GM23338 (cell line): ENCODE measurements around the gene TBPL1. TPM values are rescaled to one million over a fixed set of nuclear protein-coding genes. Genes with fewer than 3 reads are reported as not detected.

Source experiments
- ATAC-seq: fragments of 200-7000 bp; cut with Tn5 transposase; 3 replicates; pipeline ENCODE4 v1.9.1; 2020
- DNase-seq: peaks from one replicate; pipeline ENCODE4 v3.0.0-alpha.2; 2015; ENCODE audit warnings: low spot score
- H2AFZ ChIP-seq: fragments of 200-600 bp; sonication (generic); 2 replicates; pipeline ENCODE4 v1.8.0; 2016; ENCODE audit warnings: antibody characterized with exemption, mild to moderate bottlenecking, moderate library complexity
- H3F3A ChIP-seq: fragments of 200-600 bp; sonication (generic); replicated peaks from 2 replicates; pipeline ENCODE4 v1.8.0; 2017; ENCODE audit warnings: antibody characterized with exemption, mixed run types, low read depth
- H3K27ac ChIP-seq: fragments of 200-600 bp; sonication (generic); 2 replicates; pipeline ENCODE4 v1.6.1; 2016; ENCODE audit warnings: low read depth
- H3K27me3 ChIP-seq: fragments of 200-600 bp; sonication (generic); 2 replicates; pipeline ENCODE4 v1.8.0; 2016; ENCODE audit warnings: mild to moderate bottlenecking, mixed run types, moderate library complexity; ENCODE audit not compliant: insufficient read depth
- H3K36me3 ChIP-seq: fragments of 200-600 bp; sonication (generic); 2 replicates; pipeline ENCODE4 v1.8.0; 2016; ENCODE audit warnings: mild to moderate bottlenecking; ENCODE audit not compliant: insufficient read depth
- H3K4me1 ChIP-seq: fragments of 200-600 bp; sonication (generic); 2 replicates; pipeline ENCODE4 v1.8.0; 2016; ENCODE audit warnings: mild to moderate bottlenecking, moderate library complexity; ENCODE audit not compliant: insufficient read depth
- H3K4me2 ChIP-seq: fragments of 200-600 bp; sonication (generic); 2 replicates; pipeline ENCODE4 v1.7.1; 2017; ENCODE audit warnings: mixed run types
- H3K4me3 ChIP-seq: fragments of 200-600 bp; sonication (generic); 2 replicates; pipeline ENCODE4 v1.6.1; 2016; ENCODE audit warnings: mixed run types
- H3K79me2 ChIP-seq: fragments of 200-600 bp; sonication (generic); replicated peaks from 2 replicates; pipeline ENCODE4 v1.8.0; 2017; ENCODE audit warnings: mild to moderate bottlenecking; ENCODE audit not compliant: insufficient read depth
- H3K9me2 ChIP-seq: fragments of 200-600 bp; sonication (generic); 2 replicates; pipeline ENCODE4 v1.8.0; 2017; ENCODE audit not compliant: insufficient read depth
- H4K20me1 ChIP-seq: fragments of 200-600 bp; sonication (generic); replicated peaks from 2 replicates; pipeline ENCODE4 v1.8.0; 2017; ENCODE audit warnings: mild to moderate bottlenecking; ENCODE audit not compliant: insufficient read depth
- H3K27ac Mint-ChIP-seq: 2 replicates; pipeline ENCODE4 v1.8.0; 2020; ENCODE audit warnings: inconsistent platforms, mild to moderate bottlenecking, moderate library complexity, mixed read lengths
- H3K27me3 Mint-ChIP-seq: 3 replicates; pipeline ENCODE4 v1.8.0; 2022; ENCODE audit warnings: low read depth, mild to moderate bottlenecking, moderate library complexity, mixed read lengths, inconsistent platforms; ENCODE audit not compliant: insufficient read depth, poor library complexity
- H3K36me3 Mint-ChIP-seq: 3 replicates; pipeline ENCODE4 v1.8.0; 2021; ENCODE audit warnings: low read depth, mild to moderate bottlenecking, inconsistent platforms, moderate library complexity, mixed read lengths
- H3K4me1 Mint-ChIP-seq: 3 replicates; pipeline ENCODE4 v1.8.0; 2020; ENCODE audit warnings: mild to moderate bottlenecking, inconsistent platforms, mixed read lengths
- H3K4me3 Mint-ChIP-seq: 3 replicates; pipeline ENCODE4 v1.8.0; 2021; ENCODE audit warnings: moderate library complexity, mild to moderate bottlenecking, inconsistent platforms, mixed read lengths
- H3K9me3 Mint-ChIP-seq: 3 replicates; pipeline ENCODE4 v1.8.0; 2020; ENCODE audit warnings: moderate library complexity, mild to moderate bottlenecking, inconsistent platforms, mixed read lengths
- EZH2 ChIP-seq: fragments of 200-600 bp; sonication (generic); IDR thresholded peaks from one replicate; pipeline ENCODE4 v1.8.0; 2017; ENCODE audit warnings: antibody characterized with exemption, mild to moderate bottlenecking, low read depth; ENCODE audit not compliant: unreplicated experiment
- NANOG ChIP-seq: IDR thresholded peaks from 2 replicates; pipeline ENCODE4 v1.6.1; 2016; ENCODE audit warnings: antibody characterized with exemption, borderline replicate concordance
- POLR2AphosphoS5 ChIP-seq: IDR thresholded peaks from 2 replicates; pipeline ENCODE4 v1.6.1; 2016; ENCODE audit warnings: antibody characterized with exemption, low read depth
- polyA plus RNA-seq: library from polyadenylated mRNA; unstranded; fragments of >200 nt; fragmentation: Nextera tagmentation; extraction: Ambion mirVana; gene quantifications from 2 replicates; pipeline ENCODE4 v1.2.1, GENCODE V29; 2016
- total RNA-seq: library from RNA; depleted of rRNA; stranded (reverse); fragments of >200 nt; shearing (Covaris generic); gene quantifications from 2 replicates; pipeline ENCODE4 v1.2.3, GENCODE V29; 2014
- TF ChIP-seq, protein P1 (sequence below): fragments of 250-450 bp; sonication (Bioruptor Pico); IDR thresholded peaks from 2 replicates; pipeline ENCODE4 v1.5.0; 2020; ENCODE audit warnings: mild to moderate bottlenecking, moderate library complexity
- TF ChIP-seq, protein P2 (sequence below), 2 experiments: fragments of 200-600 bp in 1 of 2; sonication (generic) in 1 of 2; conservative IDR thresholded peaks; 2 replicates each; pipeline versions ENCODE4 v1.5.1 to v1.6.1; 2016 to 2017; ENCODE audit warnings: antibody characterized with exemption in 2 of 2, low read depth in 2 of 2, mild to moderate bottlenecking in 2 of 2, moderate library complexity in 1 of 2
- TF ChIP-seq, protein P3 (sequence below): IDR thresholded peaks from one replicate; pipeline ENCODE4 v1.6.1; 2018; ENCODE audit warnings: antibody characterized with exemption; ENCODE audit not compliant: unreplicated experiment
- TF ChIP-seq, protein P4 (sequence below): IDR thresholded peaks from 2 replicates; pipeline ENCODE4 v1.6.1; 2016; ENCODE audit warnings: antibody characterized with exemption

The TBPL1 gene
- total and polyA plus RNA-seq, 2 experiments from 2014 or later: 72.9 to 139 TPM

DNA sequence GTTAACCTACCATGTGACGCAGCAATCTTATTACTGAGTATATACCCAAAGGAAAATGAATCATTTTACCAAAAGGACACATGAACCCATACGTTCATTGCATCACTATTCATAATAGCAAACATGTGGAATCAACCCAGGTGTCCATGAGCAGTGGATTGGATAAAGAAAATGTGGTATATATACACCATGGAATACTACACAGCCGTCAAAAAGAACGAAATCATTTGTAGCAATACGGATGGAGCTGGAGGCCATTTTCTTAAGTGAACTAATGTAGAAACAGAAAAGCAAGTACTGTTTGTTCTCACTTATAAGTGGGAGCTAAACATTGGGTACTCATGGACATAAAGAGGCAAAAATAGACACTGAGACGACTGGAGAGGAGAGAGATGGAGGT is 44.2 kb downstream of the TBPL1 start:
- Histone ChIP-seq H3K27me3 (no peaks in the 10 kb centered on the region), H2AFZ (no peak overlapping the region), H3K4me3 (no peak overlapping the region), H4K20me1 (no peaks in the 10 kb centered on the region), H3K79me2 (no peaks in the 10 kb centered on the region), H3K27ac (no peak overlapping the region), H3K36me3 (no peaks in the 10 kb centered on the region), H3F3A (no peaks in the 10 kb centered on the region), H3K9me2 (no peaks in the 10 kb centered on the region), H3K4me2 (no peak overlapping the region), H3K4me1 (peaks cover 11% of the 10 kb centered on the region)
- Mint-ChIP-seq H3K4me3 (no peak overlapping the region), H3K4me1 (peaks cover 12% of the 10 kb centered on the region), H3K9me3 (no peaks in the 10 kb centered on the region), H3K36me3 (no peaks in the 10 kb centered on the region; the same call in 2 of the 3 replicates), H3K27ac (no peak overlapping the region), H3K27me3 (no peaks in the 10 kb centered on the region)
- DNase-seq (no peak), ATAC-seq (no peak)
- no peak for TF ChIP-seq EZH2
- TF ChIP-seq, protein P1, sequence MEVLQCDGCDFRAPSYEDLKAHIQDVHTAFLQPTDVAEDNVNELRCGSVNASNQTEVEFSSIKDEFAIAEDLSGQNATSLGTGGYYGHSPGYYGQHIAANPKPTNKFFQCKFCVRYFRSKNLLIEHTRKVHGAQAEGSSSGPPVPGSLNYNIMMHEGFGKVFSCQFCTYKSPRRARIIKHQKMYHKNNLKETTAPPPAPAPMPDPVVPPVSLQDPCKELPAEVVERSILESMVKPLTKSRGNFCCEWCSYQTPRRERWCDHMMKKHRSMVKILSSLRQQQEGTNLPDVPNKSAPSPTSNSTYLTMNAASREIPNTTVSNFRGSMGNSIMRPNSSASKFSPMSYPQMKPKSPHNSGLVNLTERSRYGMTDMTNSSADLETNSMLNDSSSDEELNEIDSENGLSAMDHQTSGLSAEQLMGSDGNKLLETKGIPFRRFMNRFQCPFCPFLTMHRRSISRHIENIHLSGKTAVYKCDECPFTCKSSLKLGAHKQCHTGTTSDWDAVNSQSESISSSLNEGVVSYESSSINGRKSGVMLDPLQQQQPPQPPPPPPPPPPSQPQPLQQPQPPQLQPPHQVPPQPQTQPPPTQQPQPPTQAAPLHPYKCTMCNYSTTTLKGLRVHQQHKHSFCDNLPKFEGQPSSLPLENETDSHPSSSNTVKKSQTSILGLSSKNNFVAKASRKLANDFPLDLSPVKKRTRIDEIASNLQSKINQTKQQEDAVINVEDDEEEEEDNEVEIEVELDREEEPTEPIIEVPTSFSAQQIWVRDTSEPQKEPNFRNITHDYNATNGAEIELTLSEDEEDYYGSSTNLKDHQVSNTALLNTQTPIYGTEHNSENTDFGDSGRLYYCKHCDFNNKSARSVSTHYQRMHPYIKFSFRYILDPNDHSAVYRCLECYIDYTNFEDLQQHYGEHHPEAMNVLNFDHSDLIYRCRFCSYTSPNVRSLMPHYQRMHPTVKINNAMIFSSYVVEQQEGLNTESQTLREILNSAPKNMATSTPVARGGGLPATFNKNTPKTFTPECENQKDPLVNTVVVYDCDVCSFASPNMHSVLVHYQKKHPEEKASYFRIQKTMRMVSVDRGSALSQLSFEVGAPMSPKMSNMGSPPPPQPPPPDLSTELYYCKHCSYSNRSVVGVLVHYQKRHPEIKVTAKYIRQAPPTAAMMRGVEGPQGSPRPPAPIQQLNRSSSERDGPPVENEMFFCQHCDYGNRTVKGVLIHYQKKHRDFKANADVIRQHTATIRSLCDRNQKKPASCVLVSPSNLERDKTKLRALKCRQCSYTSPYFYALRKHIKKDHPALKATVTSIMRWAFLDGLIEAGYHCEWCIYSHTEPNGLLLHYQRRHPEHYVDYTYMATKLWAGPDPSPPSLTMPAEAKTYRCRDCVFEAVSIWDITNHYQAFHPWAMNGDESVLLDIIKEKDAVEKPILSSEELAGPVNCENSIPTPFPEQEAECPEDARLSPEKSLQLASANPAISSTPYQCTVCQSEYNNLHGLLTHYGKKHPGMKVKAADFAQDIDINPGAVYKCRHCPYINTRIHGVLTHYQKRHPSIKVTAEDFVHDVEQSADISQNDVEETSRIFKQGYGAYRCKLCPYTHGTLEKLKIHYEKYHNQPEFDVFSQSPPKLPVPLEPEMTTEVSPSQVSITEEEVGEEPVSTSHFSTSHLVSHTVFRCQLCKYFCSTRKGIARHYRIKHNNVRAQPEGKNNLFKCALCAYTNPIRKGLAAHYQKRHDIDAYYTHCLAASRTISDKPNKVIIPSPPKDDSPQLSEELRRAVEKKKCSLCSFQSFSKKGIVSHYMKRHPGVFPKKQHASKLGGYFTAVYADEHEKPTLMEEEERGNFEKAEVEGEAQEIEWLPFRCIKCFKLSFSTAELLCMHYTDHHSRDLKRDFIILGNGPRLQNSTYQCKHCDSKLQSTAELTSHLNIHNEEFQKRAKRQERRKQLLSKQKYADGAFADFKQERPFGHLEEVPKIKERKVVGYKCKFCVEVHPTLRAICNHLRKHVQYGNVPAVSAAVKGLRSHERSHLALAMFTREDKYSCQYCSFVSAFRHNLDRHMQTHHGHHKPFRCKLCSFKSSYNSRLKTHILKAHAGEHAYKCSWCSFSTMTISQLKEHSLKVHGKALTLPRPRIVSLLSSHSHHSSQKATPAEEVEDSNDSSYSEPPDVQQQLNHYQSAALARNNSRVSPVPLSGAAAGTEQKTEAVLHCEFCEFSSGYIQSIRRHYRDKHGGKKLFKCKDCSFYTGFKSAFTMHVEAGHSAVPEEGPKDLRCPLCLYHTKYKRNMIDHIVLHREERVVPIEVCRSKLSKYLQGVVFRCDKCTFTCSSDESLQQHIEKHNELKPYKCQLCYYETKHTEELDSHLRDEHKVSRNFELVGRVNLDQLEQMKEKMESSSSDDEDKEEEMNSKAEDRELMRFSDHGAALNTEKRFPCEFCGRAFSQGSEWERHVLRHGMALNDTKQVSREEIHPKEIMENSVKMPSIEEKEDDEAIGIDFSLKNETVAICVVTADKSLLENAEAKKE (CRISPR knock-in tag): no peak
- TF ChIP-seq, protein P2, sequence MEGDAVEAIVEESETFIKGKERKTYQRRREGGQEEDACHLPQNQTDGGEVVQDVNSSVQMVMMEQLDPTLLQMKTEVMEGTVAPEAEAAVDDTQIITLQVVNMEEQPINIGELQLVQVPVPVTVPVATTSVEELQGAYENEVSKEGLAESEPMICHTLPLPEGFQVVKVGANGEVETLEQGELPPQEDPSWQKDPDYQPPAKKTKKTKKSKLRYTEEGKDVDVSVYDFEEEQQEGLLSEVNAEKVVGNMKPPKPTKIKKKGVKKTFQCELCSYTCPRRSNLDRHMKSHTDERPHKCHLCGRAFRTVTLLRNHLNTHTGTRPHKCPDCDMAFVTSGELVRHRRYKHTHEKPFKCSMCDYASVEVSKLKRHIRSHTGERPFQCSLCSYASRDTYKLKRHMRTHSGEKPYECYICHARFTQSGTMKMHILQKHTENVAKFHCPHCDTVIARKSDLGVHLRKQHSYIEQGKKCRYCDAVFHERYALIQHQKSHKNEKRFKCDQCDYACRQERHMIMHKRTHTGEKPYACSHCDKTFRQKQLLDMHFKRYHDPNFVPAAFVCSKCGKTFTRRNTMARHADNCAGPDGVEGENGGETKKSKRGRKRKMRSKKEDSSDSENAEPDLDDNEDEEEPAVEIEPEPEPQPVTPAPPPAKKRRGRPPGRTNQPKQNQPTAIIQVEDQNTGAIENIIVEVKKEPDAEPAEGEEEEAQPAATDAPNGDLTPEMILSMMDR (conservative IDR thresholded peaks at IDR 0.05; ENCODE audit: low read depth in 2 of 2): no peak

DNA sequence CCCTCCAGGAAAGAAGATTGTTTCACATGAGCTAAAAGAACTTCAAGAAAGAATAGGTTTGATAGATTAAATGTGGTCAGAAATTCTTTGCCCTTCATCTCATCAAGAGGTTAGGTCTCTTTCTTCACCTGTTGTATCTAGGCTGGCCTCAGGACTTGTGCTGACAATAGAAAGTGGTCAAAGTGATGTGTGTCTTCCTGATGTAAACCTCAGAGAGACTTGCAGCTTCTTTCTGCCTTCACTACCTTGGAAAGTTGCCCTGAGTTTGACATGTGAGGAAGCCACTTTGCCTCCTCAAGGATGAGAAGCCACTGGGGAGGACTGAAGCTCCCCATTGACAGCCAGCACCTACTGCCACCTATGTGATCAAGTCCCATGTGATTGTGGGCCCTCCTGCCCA is 46.3 kb downstream of the TBPL1 start:
- no peak for DNase-seq
- H3K4me3 ChIP-seq: no peak overlapping the region
- H3K27ac ChIP-seq: no peak overlapping the region
- H2AFZ ChIP-seq: no peak overlapping the region
- no peaks in the 10 kb centered on the region for H3F3A ChIP-seq
- H3K4me1 Mint-ChIP-seq: peaks cover 17% of the 10 kb centered on the region
- no peaks in the 10 kb centered on the region for H3K36me3 ChIP-seq
- H3K27ac Mint-ChIP-seq: no peak overlapping the region
- no peak overlapping the region for H3K4me2 ChIP-seq
- H3K9me2 ChIP-seq: no peaks in the 10 kb centered on the region
- TF ChIP-seq NANOG (no peak), POLR2AphosphoS5 (no peak)
- TF ChIP-seq, protein P3, sequence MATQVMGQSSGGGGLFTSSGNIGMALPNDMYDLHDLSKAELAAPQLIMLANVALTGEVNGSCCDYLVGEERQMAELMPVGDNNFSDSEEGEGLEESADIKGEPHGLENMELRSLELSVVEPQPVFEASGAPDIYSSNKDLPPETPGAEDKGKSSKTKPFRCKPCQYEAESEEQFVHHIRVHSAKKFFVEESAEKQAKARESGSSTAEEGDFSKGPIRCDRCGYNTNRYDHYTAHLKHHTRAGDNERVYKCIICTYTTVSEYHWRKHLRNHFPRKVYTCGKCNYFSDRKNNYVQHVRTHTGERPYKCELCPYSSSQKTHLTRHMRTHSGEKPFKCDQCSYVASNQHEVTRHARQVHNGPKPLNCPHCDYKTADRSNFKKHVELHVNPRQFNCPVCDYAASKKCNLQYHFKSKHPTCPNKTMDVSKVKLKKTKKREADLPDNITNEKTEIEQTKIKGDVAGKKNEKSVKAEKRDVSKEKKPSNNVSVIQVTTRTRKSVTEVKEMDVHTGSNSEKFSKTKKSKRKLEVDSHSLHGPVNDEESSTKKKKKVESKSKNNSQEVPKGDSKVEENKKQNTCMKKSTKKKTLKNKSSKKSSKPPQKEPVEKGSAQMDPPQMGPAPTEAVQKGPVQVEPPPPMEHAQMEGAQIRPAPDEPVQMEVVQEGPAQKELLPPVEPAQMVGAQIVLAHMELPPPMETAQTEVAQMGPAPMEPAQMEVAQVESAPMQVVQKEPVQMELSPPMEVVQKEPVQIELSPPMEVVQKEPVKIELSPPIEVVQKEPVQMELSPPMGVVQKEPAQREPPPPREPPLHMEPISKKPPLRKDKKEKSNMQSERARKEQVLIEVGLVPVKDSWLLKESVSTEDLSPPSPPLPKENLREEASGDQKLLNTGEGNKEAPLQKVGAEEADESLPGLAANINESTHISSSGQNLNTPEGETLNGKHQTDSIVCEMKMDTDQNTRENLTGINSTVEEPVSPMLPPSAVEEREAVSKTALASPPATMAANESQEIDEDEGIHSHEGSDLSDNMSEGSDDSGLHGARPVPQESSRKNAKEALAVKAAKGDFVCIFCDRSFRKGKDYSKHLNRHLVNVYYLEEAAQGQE: no peak
- TF ChIP-seq, protein P4, sequence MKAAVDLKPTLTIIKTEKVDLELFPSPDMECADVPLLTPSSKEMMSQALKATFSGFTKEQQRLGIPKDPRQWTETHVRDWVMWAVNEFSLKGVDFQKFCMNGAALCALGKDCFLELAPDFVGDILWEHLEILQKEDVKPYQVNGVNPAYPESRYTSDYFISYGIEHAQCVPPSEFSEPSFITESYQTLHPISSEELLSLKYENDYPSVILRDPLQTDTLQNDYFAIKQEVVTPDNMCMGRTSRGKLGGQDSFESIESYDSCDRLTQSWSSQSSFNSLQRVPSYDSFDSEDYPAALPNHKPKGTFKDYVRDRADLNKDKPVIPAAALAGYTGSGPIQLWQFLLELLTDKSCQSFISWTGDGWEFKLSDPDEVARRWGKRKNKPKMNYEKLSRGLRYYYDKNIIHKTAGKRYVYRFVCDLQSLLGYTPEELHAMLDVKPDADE: no peak
- H3K27me3 Mint-ChIP-seq: no peaks in the 10 kb centered on the region
- H4K20me1 ChIP-seq: no peaks in the 10 kb centered on the region
- H3K27me3 ChIP-seq: no peaks in the 10 kb centered on the region
- H3K36me3 Mint-ChIP-seq: no peaks in the 10 kb centered on the region; the same call in 2 of the 3 replicates
- no peak for ATAC-seq
- no peak overlapping the region for H3K4me3 Mint-ChIP-seq
- peaks cover 11% of the 10 kb centered on the region for H3K4me1 ChIP-seq
- no peaks in the 10 kb centered on the region for H3K9me3 Mint-ChIP-seq
- no peaks in the 10 kb centered on the region for H3K79me2 ChIP-seq
